ENCODE results near the gene METRN.

DNA sequence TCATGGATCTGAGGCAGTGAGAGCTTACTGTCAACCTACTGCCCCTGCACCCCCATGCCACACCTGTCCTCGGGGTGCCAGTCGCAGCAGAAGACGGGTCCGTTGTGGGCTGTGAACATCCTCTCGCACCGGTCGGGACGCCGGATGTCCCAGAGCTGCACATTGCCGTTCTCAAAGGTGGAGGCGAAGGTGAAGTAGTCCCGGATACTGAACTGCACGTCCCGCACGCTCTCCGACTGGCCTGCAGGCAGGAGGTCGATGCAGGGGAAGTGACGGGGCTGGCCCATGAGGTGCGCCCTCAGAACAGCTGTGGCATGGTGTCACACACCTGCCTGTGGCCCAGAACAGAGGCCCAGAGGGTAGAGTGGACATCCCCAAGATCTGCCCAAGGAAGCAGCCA is 27.4 kb upstream of the METRN start:
- TF ChIP-seq, protein P1, sequence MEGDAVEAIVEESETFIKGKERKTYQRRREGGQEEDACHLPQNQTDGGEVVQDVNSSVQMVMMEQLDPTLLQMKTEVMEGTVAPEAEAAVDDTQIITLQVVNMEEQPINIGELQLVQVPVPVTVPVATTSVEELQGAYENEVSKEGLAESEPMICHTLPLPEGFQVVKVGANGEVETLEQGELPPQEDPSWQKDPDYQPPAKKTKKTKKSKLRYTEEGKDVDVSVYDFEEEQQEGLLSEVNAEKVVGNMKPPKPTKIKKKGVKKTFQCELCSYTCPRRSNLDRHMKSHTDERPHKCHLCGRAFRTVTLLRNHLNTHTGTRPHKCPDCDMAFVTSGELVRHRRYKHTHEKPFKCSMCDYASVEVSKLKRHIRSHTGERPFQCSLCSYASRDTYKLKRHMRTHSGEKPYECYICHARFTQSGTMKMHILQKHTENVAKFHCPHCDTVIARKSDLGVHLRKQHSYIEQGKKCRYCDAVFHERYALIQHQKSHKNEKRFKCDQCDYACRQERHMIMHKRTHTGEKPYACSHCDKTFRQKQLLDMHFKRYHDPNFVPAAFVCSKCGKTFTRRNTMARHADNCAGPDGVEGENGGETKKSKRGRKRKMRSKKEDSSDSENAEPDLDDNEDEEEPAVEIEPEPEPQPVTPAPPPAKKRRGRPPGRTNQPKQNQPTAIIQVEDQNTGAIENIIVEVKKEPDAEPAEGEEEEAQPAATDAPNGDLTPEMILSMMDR (IDR thresholded peaks at IDR 0.05): no peak
- no peak for TF ChIP-seq ZFX (IDR thresholded peaks at IDR 0.05; ENCODE audit: borderline replicate concordance)

Data from 22Rv1 (cell line).